ENCODE data around the gene NADSYN1. TPM values are rescaled to one million over a fixed set of nuclear protein-coding genes. Genes with fewer than 3 reads are reported as not detected.

Gene NADSYN1
- total and polyA plus RNA-seq, 2 of the 13 experiments (the other 11 are each of a cell fraction or from before 2014, with no cell fraction given): 35.7 to 51.5 TPM

GRCh38 chr11:71470946-71471345 is 17.9 kb downstream of the NADSYN1 start:
- no TSS peak for BruUV-seq (replicated peaks)
- H3K9ac ChIP-seq (ENCODE audit: insufficient read depth, low read depth, low read length): no peak overlapping the region
- no peaks in the 10 kb centered on the region for H3K79me2 ChIP-seq (ENCODE audit: insufficient read depth, low read length)
- ATAC-seq (no peak), FAIRE-seq (no peak), DNase-seq (ENCODE audit: low spot score) (no peak)
- H3K27me3 ChIP-seq (ENCODE audit: control insufficient read depth in 1 of 2, insufficient read depth in 2 of 2, low read length in 2 of 2): no peaks in the 10 kb centered on the region
- peaks cover 23 to 44% of the 10 kb centered on the region in 2 experiments; a peak in 4 of 5 replicates for H3K36me3 ChIP-seq (replicated peaks in 1 of 2; ENCODE audit: control insufficient read depth in 1 of 2, insufficient read depth in 2 of 2, low read length in 2 of 2)
- WGBS (ENCODE audit: low lambda C conversion rate): 72% methylated on average over 6 of the region's 6 CpGs
- peaks cover 4% of the 10 kb centered on the region; the same call in 1 of the 2 replicates for H3K9me3 ChIP-seq (ENCODE audit: low read length)
- no peak overlapping the region for H2AFZ ChIP-seq (ENCODE audit: low read length)
- H3K4me1 ChIP-seq (ENCODE audit: insufficient read depth, low read length): no peaks in the 10 kb centered on the region
- TF ChIP-seq GPBP1L1 (CRISPR knock-in tag; IDR thresholded peaks at IDR 0.05): no peak
- TF ChIP-seq ZNF646 (CRISPR knock-in tag; IDR thresholded peaks at IDR 0.05): no peak
- TF ChIP-seq TP53 (CRISPR knock-in tag; conservative IDR thresholded peaks at IDR 0.05): no peak
- TF ChIP-seq ETV6 (CRISPR knock-in tag; conservative IDR thresholded peaks at IDR 0.05): no peak
- no peak for TF ChIP-seq TFDP1 (CRISPR knock-in tag; IDR thresholded peaks at IDR 0.05; ENCODE audit: borderline replicate concordance)
- no peak for TF ChIP-seq CBFB (CRISPR knock-in tag; IDR thresholded peaks at IDR 0.05)
- TF ChIP-seq CREBL2 (CRISPR knock-in tag; IDR thresholded peaks at IDR 0.05; ENCODE audit: borderline replicate concordance): no peak
- no peak for TF ChIP-seq ZNF263 (CRISPR knock-in tag; IDR thresholded peaks at IDR 0.05)
- no peak overlapping the region for H3K4me2 ChIP-seq (ENCODE audit: low read depth, low read length)
- ChIA-PET POLR2A (no interaction called here), CTCF (ENCODE audit: low intra/inter-chr PET ratio, low total read pairs) (no interaction called here)
- in situ Hi-C loops (cut with HindIII; ENCODE audit: extremely low pct_ligation_motif_present, low pct_unique_long_range_greater_than_20kb): no loop called here
- no peak overlapping the region for H3K4me3 ChIP-seq (replicated peaks in 1 of 3; ENCODE audit: insufficient read depth in 1 of 3, low read depth in 2 of 3, low read length in 3 of 3)
- no peak overlapping the region for H3K27ac ChIP-seq (ENCODE audit: extremely low read length, insufficient read depth, low read length)
- H4K20me1 ChIP-seq (ENCODE audit: insufficient read depth, low read length): no peaks in the 10 kb centered on the region
- intact Hi-C loops (cut with micrococcal nuclease; ENCODE audit: unreplicated experiment): no loop called here
